ENCODE results near the gene BST1.

DNA sequence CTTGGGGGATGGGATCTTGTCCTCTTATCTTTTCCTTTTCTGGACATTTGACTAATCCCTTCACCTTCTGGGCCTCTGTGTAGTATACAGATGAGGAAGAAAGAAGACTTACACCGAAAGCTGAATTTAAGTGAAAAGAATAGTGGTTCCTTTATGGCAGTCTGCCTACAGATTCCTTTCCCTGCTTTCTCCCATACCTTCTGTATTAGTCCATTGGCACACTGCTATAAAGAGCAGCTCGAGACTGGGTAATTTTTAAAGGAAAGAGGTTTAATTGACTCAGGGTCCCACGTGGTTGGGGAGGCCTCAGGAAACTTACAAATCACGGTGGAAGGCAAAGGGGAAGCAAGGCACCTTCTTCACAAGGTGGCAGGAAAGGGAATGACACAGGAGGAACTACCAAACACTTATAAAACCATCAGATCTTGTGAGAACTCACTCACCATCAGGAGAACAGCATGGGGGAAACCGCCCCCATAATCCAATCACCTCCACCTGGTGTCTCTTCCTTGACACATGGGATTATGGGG, 41.2 kb downstream of the BST1 start:
- TF ChIP-seq POLR2A (IDR thresholded peaks at IDR 0.05; ENCODE audit: low read depth, low read length) (no peak), POLR2AphosphoS5 (IDR thresholded peaks at IDR 0.05; ENCODE audit: low read depth, low read length) (no peak)

All from GM12891 (cell line).